Hepatocyte (in vitro differentiated cells): ENCODE measurements around the gene ADGRE2.

Source experiments
- CTCF ChIP-seq: fragments of 200-600 bp; sonication (generic); IDR thresholded peaks from 2 replicates; pipeline ENCODE4 v1.5.1; 2016; ENCODE audit warnings: antibody characterized with exemption, mild to moderate bottlenecking; ENCODE audit not compliant: poor library complexity
- EZH2phosphoT487 ChIP-seq: fragments of 200-600 bp; sonication (generic); IDR thresholded peaks from one replicate; pipeline ENCODE4 v1.6.1; 2018; ENCODE audit warnings: antibody characterized with exemption, mild to moderate bottlenecking, low read depth, moderate library complexity; ENCODE audit not compliant: unreplicated experiment, severe bottlenecking

GRCh38 chr19:14814982-14815652 is 36.8 kb upstream of the ADGRE2 start:
- TF ChIP-seq CTCF (no peak), EZH2phosphoT487 (no peak)
